ENCODE measurements around the gene TMED8.

The TMED8 gene

DNA sequence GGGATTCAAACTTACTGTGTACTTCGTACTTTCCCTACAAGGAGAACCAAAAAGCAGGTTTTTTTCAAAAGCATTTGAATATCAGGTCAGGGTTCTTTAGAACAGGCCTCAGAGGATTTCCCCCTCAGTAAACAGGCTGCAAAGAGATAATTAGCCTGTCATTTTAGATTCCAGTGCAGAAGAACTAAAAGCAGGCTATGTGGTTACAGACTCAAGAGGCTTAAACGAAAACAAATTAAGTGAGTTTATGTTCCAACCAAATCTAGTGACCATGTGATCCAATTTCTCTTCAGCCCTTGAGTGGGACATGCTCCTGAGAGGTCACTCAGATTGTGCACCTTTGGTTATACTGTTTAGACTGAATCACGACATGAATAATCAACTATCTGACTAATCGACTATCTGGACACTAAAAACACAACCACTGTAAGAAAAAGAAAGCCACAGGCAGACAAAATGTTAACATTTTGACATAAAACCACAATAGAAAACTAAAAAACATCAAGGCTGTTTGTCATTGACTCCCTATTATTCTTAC is 4.5 kb downstream of the TMED8 start:
- H3F3A ChIP-seq (ENCODE audit: control insufficient read depth, insufficient read depth): peaks cover 36% of the 10 kb centered on the region
- no peak for TF ChIP-seq EZH2phosphoT487 (IDR thresholded peaks at IDR 0.05; ENCODE audit: borderline replicate concordance, low read length)
- TF ChIP-seq, protein P1, sequence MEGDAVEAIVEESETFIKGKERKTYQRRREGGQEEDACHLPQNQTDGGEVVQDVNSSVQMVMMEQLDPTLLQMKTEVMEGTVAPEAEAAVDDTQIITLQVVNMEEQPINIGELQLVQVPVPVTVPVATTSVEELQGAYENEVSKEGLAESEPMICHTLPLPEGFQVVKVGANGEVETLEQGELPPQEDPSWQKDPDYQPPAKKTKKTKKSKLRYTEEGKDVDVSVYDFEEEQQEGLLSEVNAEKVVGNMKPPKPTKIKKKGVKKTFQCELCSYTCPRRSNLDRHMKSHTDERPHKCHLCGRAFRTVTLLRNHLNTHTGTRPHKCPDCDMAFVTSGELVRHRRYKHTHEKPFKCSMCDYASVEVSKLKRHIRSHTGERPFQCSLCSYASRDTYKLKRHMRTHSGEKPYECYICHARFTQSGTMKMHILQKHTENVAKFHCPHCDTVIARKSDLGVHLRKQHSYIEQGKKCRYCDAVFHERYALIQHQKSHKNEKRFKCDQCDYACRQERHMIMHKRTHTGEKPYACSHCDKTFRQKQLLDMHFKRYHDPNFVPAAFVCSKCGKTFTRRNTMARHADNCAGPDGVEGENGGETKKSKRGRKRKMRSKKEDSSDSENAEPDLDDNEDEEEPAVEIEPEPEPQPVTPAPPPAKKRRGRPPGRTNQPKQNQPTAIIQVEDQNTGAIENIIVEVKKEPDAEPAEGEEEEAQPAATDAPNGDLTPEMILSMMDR (IDR thresholded peaks at IDR 0.05; ENCODE audit: low read depth, low read length, poor library complexity, severe bottlenecking): no peak
- H3K9me2 ChIP-seq (replicated peaks; ENCODE audit: control insufficient read depth, low read length): no peaks in the 10 kb centered on the region
- peak overlapping the region; percentile 91 for H3K4me2 ChIP-seq (ENCODE audit: low read length)
- peak overlapping the region; percentile 99 for H3K27ac ChIP-seq (ENCODE audit: low read depth, low read length)
- H3K79me2 ChIP-seq (ENCODE audit: control insufficient read depth, low read length): peaks cover 85% of the 10 kb centered on the region
- peaks cover 77% of the 10 kb centered on the region for H3K4me1 ChIP-seq (ENCODE audit: control insufficient read depth, low read length)
- peak overlapping the region; percentile 70 for H3K4me3 ChIP-seq (ENCODE audit: low read length)
- H4K20me1 ChIP-seq (ENCODE audit: control insufficient read depth, insufficient read depth, low read depth, low read length): no peaks in the 10 kb centered on the region
- peaks cover 59% of the 10 kb centered on the region for H3K36me3 ChIP-seq (ENCODE audit: control insufficient read depth, low read length)
- H3K9me3 ChIP-seq (ENCODE audit: control insufficient read depth, insufficient read depth, low read length): no peaks in the 10 kb centered on the region
- H3K27me3 ChIP-seq (ENCODE audit: control insufficient read depth, low read length): no peaks in the 10 kb centered on the region

DNA sequence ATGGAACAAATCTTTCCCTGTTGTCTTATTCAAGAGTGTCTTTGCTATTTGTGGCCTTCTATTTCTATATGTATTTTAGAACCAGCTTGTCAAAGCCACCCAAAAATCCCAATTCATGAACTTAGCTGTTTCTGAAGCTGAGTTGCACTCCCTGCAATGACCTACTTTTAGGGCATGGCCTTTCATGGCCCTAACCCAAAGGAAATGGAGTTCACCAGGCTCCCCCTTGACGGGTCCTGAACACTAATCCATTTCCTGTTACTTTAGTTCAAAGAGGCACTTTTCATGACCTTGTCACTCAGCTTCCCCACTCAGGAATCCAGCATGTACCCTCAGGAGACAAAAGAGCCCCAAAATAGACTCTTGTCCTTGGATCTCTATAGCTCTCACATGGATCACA is 7.6 kb downstream of the TMED8 start:
- H3K27me3 ChIP-seq (ENCODE audit: control insufficient read depth, low read length): no peaks in the 10 kb centered on the region

GRCh38 chr14:77364146-77364545 is 12.7 kb downstream of the TMED8 start:
- H3K79me2 ChIP-seq (ENCODE audit: control insufficient read depth, low read length): peaks cover 97% of the 10 kb centered on the region
- H3K4me3 ChIP-seq (ENCODE audit: low read length): no peak overlapping the region
- TF ChIP-seq EZH2phosphoT487 (IDR thresholded peaks at IDR 0.05; ENCODE audit: borderline replicate concordance, low read length): no peak
- TF ChIP-seq, protein P1 (IDR thresholded peaks at IDR 0.05; ENCODE audit: low read depth, low read length, poor library complexity, severe bottlenecking): no peak
- H3K27ac ChIP-seq (ENCODE audit: low read depth, low read length): no peak overlapping the region
- no peak overlapping the region for H3K4me2 ChIP-seq (ENCODE audit: low read length)
- no peaks in the 10 kb centered on the region for H3K9me2 ChIP-seq (replicated peaks; ENCODE audit: control insufficient read depth, low read length)
- H3K9me3 ChIP-seq (ENCODE audit: control insufficient read depth, insufficient read depth, low read length): peaks cover 9% of the 10 kb centered on the region
- peaks cover 94% of the 10 kb centered on the region for H3K4me1 ChIP-seq (ENCODE audit: control insufficient read depth, low read length)
- peaks cover 66% of the 10 kb centered on the region for H3K36me3 ChIP-seq (ENCODE audit: control insufficient read depth, low read length)
- no peaks in the 10 kb centered on the region for H4K20me1 ChIP-seq (ENCODE audit: control insufficient read depth, insufficient read depth, low read depth, low read length)
- H3K27me3 ChIP-seq (ENCODE audit: control insufficient read depth, low read length): no peaks in the 10 kb centered on the region
- H3F3A ChIP-seq (ENCODE audit: control insufficient read depth, insufficient read depth): no peaks in the 10 kb centered on the region; the same call in 1 of the 2 replicates

More for the DNA sequence above, 7.6 kb downstream of the TMED8 start:
- Histone ChIP-seq H3K4me1 (ENCODE audit: control insufficient read depth, low read length) (peaks cover 94% of the 10 kb centered on the region), H3F3A (ENCODE audit: control insufficient read depth, insufficient read depth) (peaks cover 27% of the 10 kb centered on the region), H3K4me3 (ENCODE audit: low read length) (peak overlapping the region; percentile 10), H4K20me1 (ENCODE audit: control insufficient read depth, insufficient read depth, low read depth, low read length) (no peaks in the 10 kb centered on the region), H3K36me3 (ENCODE audit: control insufficient read depth, low read length) (peaks cover 58% of the 10 kb centered on the region), H3K4me2 (ENCODE audit: low read length) (peak overlapping the region; percentile 39), H3K9me2 (replicated peaks; ENCODE audit: control insufficient read depth, low read length) (no peaks in the 10 kb centered on the region), H3K27ac (ENCODE audit: low read depth, low read length) (peak overlapping the region; percentile 6; the same call in 1 of the 2 replicates), H3K9me3 (ENCODE audit: control insufficient read depth, insufficient read depth, low read length) (no peaks in the 10 kb centered on the region), H3K79me2 (ENCODE audit: control insufficient read depth, low read length) (peaks cover 89% of the 10 kb centered on the region)
- TF ChIP-seq, protein P1 (IDR thresholded peaks at IDR 0.05; ENCODE audit: low read depth, low read length, poor library complexity, severe bottlenecking): no peak
- TF ChIP-seq EZH2phosphoT487 (IDR thresholded peaks at IDR 0.05; ENCODE audit: borderline replicate concordance, low read length): no peak
